WTC11 (cell line): ENCODE results near the gene ABHD1. TPM values are rescaled to one million over a fixed set of nuclear protein-coding genes. Genes with fewer than 3 reads are reported as not detected.

ENCODE experiments used
- ATAC-seq: fragments of 200-7000 bp; cut with Tn5 transposase; 2 replicates; pipeline ENCODE4 v1.10.0; 2021; ENCODE audit warnings: mild to moderate bottlenecking, moderate library complexity
- CTCF ChIA-PET: fragments of 300-600 bp; sonication (Branson Sonifier 250); formaldehyde crosslinking; loops from one replicate; lab custom pipeline; 2021; ENCODE audit warnings: antibody characterized with exemption; lab: Charles Lee
- POLR2A ChIA-PET: fragments of 350-600 bp; sonication (Branson Sonifier 250); formaldehyde crosslinking; loops from one replicate; lab custom pipeline; 2021; ENCODE audit warnings: antibody characterized with exemption; lab: Charles Lee
- DNase-seq: peaks from one replicate; pipeline ENCODE4 v3.0.0; 2021; ENCODE audit warnings: low spot score
- H3K27ac Mint-ChIP-seq: 2 replicates; pipeline ENCODE4 v1.8.0; 2021; ENCODE audit warnings: mixed read lengths
- H3K27me3 Mint-ChIP-seq: 2 replicates; pipeline ENCODE4 v1.8.0; 2021; ENCODE audit warnings: low read depth, mild to moderate bottlenecking, moderate library complexity, mixed read lengths
- H3K36me3 Mint-ChIP-seq: 2 replicates; pipeline ENCODE4 v1.8.0; 2021; ENCODE audit warnings: mixed read lengths
- H3K4me1 Mint-ChIP-seq: 2 replicates; pipeline ENCODE4 v1.8.0; 2022; ENCODE audit warnings: mixed read lengths
- H3K4me3 Mint-ChIP-seq: 2 replicates; pipeline ENCODE4 v1.8.0; 2021; ENCODE audit warnings: mild to moderate bottlenecking, moderate library complexity, mixed read lengths
- H3K9me3 Mint-ChIP-seq: 2 replicates; pipeline ENCODE4 v1.8.0; 2021; ENCODE audit warnings: mixed read lengths
- ARID4B ChIP-seq: sonication (generic); formaldehyde crosslinking; IDR thresholded peaks from 2 replicates; pipeline ENCODE4 v1.8.0; 2023; ENCODE audit warnings: missing genetic modification reagents, mild to moderate bottlenecking, borderline replicate concordance
- CDX4 ChIP-seq: fragments of 250-450 bp; sonication (Bioruptor Pico); IDR thresholded peaks from 2 replicates; pipeline ENCODE4 v1.9.0; 2021; ENCODE audit warnings: moderate library complexity, mild to moderate bottlenecking, inconsistent platforms, borderline replicate concordance
- CREB1 ChIP-seq: sonication (generic); formaldehyde crosslinking; IDR thresholded peaks from 2 replicates; pipeline ENCODE4 v1.8.0; 2023; ENCODE audit warnings: mild to moderate bottlenecking, missing genetic modification reagents
- CREM ChIP-seq: sonication (generic); formaldehyde crosslinking; IDR thresholded peaks from 2 replicates; pipeline ENCODE4 v1.8.1; 2022; ENCODE audit warnings: mild to moderate bottlenecking, missing genetic modification reagents, moderate library complexity
- E2F5 ChIP-seq: sonication (generic); formaldehyde crosslinking; IDR thresholded peaks from 2 replicates; pipeline ENCODE4 v1.8.1; 2022; ENCODE audit warnings: mild to moderate bottlenecking, moderate library complexity, missing genetic modification reagents
- ESRRA ChIP-seq: sonication (generic); formaldehyde crosslinking; IDR thresholded peaks from 2 replicates; pipeline ENCODE4 v1.8.1; 2022; ENCODE audit warnings: mild to moderate bottlenecking, missing genetic modification reagents, borderline replicate concordance
- ETV6 ChIP-seq: sonication (generic); formaldehyde crosslinking; IDR thresholded peaks from 2 replicates; pipeline ENCODE4 v1.8.1; 2022; ENCODE audit warnings: mild to moderate bottlenecking, missing genetic modification reagents
- FOXP1 ChIP-seq: sonication (generic); formaldehyde crosslinking; IDR thresholded peaks from 2 replicates; pipeline ENCODE4 v1.8.0; 2022; ENCODE audit warnings: missing genetic modification reagents, mild to moderate bottlenecking, moderate library complexity, borderline replicate concordance
- FOXP4 ChIP-seq: sonication (generic); formaldehyde crosslinking; IDR thresholded peaks from 2 replicates; pipeline ENCODE4 v1.8.0; 2022; ENCODE audit warnings: mild to moderate bottlenecking, missing genetic modification reagents
- IRF2 ChIP-seq: sonication (generic); formaldehyde crosslinking; IDR thresholded peaks from 2 replicates; pipeline ENCODE4 v1.8.0; 2022; ENCODE audit warnings: low read depth, missing genetic modification reagents, borderline replicate concordance
- NR3C1 ChIP-seq: sonication (generic); formaldehyde crosslinking; conservative IDR thresholded peaks from 2 replicates; pipeline ENCODE4 v1.8.1; 2023; ENCODE audit warnings: low read depth, mild to moderate bottlenecking, missing genetic modification reagents
- RELA ChIP-seq: sonication (generic); formaldehyde crosslinking; IDR thresholded peaks from 2 replicates; pipeline ENCODE4 v1.8.1; 2022; ENCODE audit warnings: missing genetic modification reagents, mild to moderate bottlenecking, borderline replicate concordance
- TCF7 ChIP-seq: sonication (generic); formaldehyde crosslinking; IDR thresholded peaks from 2 replicates; pipeline ENCODE4 v1.8.0; 2022; ENCODE audit warnings: mild to moderate bottlenecking, low read depth, missing genetic modification reagents, moderate library complexity
- ZMAT4 ChIP-seq: fragments of 250-450 bp; sonication (Bioruptor Pico); IDR thresholded peaks from 2 replicates; pipeline ENCODE4 v1.9.0; 2021; ENCODE audit warnings: mild to moderate bottlenecking
- ZNF121 ChIP-seq: sonication (generic); formaldehyde crosslinking; IDR thresholded peaks from 2 replicates; pipeline ENCODE4 v1.8.0; 2023; ENCODE audit warnings: missing genetic modification reagents
- ZNF219 ChIP-seq: sonication (generic); formaldehyde crosslinking; IDR thresholded peaks from 2 replicates; pipeline ENCODE4 v1.8.0; 2023; ENCODE audit warnings: missing genetic modification reagents, mild to moderate bottlenecking, borderline replicate concordance
- ZNF232 ChIP-seq: sonication (generic); formaldehyde crosslinking; IDR thresholded peaks from 2 replicates; pipeline ENCODE4 v1.8.0; 2022; ENCODE audit warnings: mild to moderate bottlenecking, missing genetic modification reagents
- ZNF423 ChIP-seq: fragments of 250-450 bp; sonication (Bioruptor Pico); IDR thresholded peaks from 2 replicates; pipeline ENCODE4 v2.1.2; 2022; ENCODE audit warnings: mild to moderate bottlenecking, moderate library complexity
- total RNA-seq: library from RNA; stranded (reverse); gene quantifications from 3 replicates; pipeline ENCODE4 v1.2.3, GENCODE V29; 2021
- TF ChIP-seq, protein P1 (sequence below): sonication (generic); formaldehyde crosslinking; IDR thresholded peaks from 2 replicates; pipeline ENCODE4 v1.8.0; 2022; ENCODE audit warnings: mild to moderate bottlenecking, missing genetic modification reagents
- TF ChIP-seq, protein P2 (sequence below): sonication (generic); formaldehyde crosslinking; IDR thresholded peaks from 2 replicates; pipeline ENCODE4 v1.8.1; 2022; ENCODE audit warnings: mild to moderate bottlenecking, missing genetic modification reagents, moderate library complexity, borderline replicate concordance
- TF ChIP-seq, protein P3 (sequence below): fragments of 250-450 bp; sonication (Bioruptor Pico); conservative IDR thresholded peaks from 2 replicates; pipeline ENCODE4 v1.9.0; 2021; ENCODE audit warnings: mild to moderate bottlenecking

Gene ABHD1
- total RNA-seq, 1 experiment from 2014 or later: 0.31 TPM

DNA sequence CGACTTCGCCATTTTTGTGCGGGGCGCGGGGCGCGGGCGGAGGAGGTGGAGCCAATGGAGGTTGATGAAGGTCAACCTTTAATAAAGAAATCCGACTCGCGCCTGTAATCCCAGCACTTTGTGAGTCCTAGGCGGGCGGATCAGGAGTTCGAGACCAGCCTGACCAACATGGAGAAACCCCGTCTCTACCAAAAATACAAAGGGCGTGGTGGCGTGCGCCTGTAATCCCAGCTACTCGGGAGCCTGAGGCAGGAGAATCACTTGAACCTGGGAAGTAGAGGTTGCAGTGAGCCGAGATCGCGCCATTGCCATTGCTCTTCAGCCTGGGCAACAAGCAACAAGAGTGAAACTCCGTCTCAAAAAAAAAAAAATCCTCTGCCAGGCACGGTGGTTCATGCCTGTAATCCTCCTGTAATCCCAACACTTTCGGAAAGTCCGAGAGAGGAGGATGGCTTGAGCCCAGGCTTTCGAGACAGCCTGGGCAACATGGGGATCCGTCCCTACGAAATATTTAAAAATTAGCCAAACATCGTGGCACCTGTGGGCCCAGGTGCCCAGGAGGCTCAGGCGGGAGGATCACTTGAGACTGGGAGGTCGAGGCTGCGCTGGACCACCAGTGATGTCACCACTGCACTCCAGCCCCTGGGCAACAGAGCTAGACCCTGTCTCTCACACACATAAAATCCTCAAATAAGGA lies 11.3 kb downstream of the ABHD1 start (continued):
- TF ChIP-seq E2F5 (0 out of 2 replicates have a peak, but pooled peaks have one; percentile 27), NR3C1 (no peak), ZNF121 (0 out of 2 replicates have a peak, but pooled peaks have one; percentile 54)

GRCh38 chr2:27135478-27135955 lies 11.9 kb downstream of the ABHD1 start:
- ChIA-PET CTCF (interaction anchor here (2.8 to 3.3 kb wide), 2 partner anchors 35 to 56 kb away, joined by 46 to 50 read pairs; no protein-coding TSS in a partner anchor), POLR2A (interaction anchor here (0.7 kb wide), 1 partner anchor 222 kb away, joined by 5 read pairs; no protein-coding TSS in a partner anchor)

More at GRCh38 chr2:27135478-27135955, 11.9 kb downstream of the ABHD1 start:
- H3K27me3 Mint-ChIP-seq: peaks cover 5% of the 10 kb centered on the region
- H3K27ac Mint-ChIP-seq: peak overlapping the region; percentile 84
- DNase-seq: no peak
- ATAC-seq: no peak
- no peaks in the 10 kb centered on the region for H3K9me3 Mint-ChIP-seq
- peaks cover 14% of the 10 kb centered on the region for H3K4me1 Mint-ChIP-seq
- peaks cover 21% of the 10 kb centered on the region for H3K36me3 Mint-ChIP-seq
- peak overlapping the region; percentile 90 for H3K4me3 Mint-ChIP-seq
- TF ChIP-seq ESRRA (CRISPR knock-in tag): no peak
- TF ChIP-seq CDX4 (CRISPR knock-in tag): no peak
- no peak for TF ChIP-seq TCF7 (CRISPR knock-in tag)
- TF ChIP-seq, protein P1, sequence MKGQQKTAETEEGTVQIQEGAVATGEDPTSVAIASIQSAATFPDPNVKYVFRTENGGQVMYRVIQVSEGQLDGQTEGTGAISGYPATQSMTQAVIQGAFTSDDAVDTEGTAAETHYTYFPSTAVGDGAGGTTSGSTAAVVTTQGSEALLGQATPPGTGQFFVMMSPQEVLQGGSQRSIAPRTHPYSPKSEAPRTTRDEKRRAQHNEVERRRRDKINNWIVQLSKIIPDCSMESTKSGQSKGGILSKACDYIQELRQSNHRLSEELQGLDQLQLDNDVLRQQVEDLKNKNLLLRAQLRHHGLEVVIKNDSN (CRISPR knock-in tag): no peak
- TF ChIP-seq ZNF219 (CRISPR knock-in tag): no peak
- TF ChIP-seq ARID4B: no peak
- no peak for TF ChIP-seq CREB1 (CRISPR knock-in tag)
- no peak for TF ChIP-seq FOXP1 (CRISPR knock-in tag)
- no peak for TF ChIP-seq RELA (CRISPR knock-in tag)
- TF ChIP-seq IRF2: no peak
- TF ChIP-seq, protein P2, sequence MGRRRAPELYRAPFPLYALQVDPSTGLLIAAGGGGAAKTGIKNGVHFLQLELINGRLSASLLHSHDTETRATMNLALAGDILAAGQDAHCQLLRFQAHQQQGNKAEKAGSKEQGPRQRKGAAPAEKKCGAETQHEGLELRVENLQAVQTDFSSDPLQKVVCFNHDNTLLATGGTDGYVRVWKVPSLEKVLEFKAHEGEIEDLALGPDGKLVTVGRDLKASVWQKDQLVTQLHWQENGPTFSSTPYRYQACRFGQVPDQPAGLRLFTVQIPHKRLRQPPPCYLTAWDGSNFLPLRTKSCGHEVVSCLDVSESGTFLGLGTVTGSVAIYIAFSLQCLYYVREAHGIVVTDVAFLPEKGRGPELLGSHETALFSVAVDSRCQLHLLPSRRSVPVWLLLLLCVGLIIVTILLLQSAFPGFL: no peak
- no peak for TF ChIP-seq ETV6 (CRISPR knock-in tag)
- TF ChIP-seq E2F5: no peak
- TF ChIP-seq CREM (CRISPR knock-in tag): no peak
- no peak for TF ChIP-seq ZNF423 (CRISPR knock-in tag)
- no peak for TF ChIP-seq FOXP4 (CRISPR knock-in tag)
- TF ChIP-seq ZMAT4 (CRISPR knock-in tag): no peak
- TF ChIP-seq ZNF232 (CRISPR knock-in tag): no peak
- TF ChIP-seq, protein P3, sequence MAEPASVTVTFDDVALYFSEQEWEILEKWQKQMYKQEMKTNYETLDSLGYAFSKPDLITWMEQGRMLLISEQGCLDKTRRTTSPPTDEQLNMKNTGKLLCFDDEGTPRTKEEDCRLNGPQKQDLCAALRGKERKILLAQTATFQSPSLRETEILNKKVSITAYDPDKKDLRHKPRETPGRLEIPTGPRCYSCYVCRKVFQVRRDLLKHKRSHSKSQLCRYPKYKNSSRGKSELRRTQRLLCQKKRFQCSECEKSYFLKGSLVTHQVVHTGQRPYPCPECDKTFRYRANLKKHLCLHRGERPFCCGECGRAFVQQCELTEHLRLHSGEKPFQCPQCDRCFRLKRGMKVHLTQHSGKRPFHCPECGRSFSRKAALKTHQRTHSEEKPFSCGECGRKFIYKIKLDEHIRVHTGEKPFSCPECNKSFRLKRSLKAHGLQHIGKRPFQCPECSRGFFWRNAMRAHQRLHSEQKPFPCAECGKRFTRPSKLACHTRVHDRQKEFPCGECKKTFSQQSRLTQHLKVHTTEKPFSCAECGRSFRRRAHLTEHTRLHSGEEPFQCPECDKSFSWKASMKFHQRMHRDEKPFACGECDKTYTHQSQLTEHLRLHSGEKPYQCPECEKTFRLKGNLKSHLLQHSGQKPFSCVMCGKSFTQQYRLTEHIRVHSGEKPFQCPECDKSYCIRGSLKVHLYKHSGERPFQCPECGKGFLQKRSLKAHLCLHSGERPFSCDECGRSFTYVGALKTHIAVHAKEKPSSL (CRISPR knock-in tag): no peak
